Measurements from ENCODE around the gene PABPN1.

- no peak for TF ChIP-seq EP300 (IDR thresholded peaks at IDR 0.05; ENCODE audit: borderline replicate concordance)
- TF ChIP-seq YY1 (IDR thresholded peaks at IDR 0.05; ENCODE audit: low read depth) = no peak
- no peak for TF ChIP-seq USF1 (IDR thresholded peaks at IDR 0.05)
- no peak for TF ChIP-seq RAD21 (IDR thresholded peaks at IDR 0.05; ENCODE audit: low read depth)
- no peak for TF ChIP-seq MAX (IDR thresholded peaks at IDR 0.05)
- TF ChIP-seq CREB1 (IDR thresholded peaks at IDR 0.05; ENCODE audit: low read depth) = no peak
- TF ChIP-seq TAF1 (IDR thresholded peaks at IDR 0.05; ENCODE audit: low read depth) = no peak
- no peak for TF ChIP-seq REST (IDR thresholded peaks at IDR 0.05; ENCODE audit: low read depth)
- no peak for TF ChIP-seq CEBPB (IDR thresholded peaks at IDR 0.05)
- no peak for TF ChIP-seq TEAD4 (IDR thresholded peaks at IDR 0.05)
- TF ChIP-seq TCF12 (IDR thresholded peaks at IDR 0.05; ENCODE audit: low read depth) = no peak
- no peak for TF ChIP-seq ZBTB7A (IDR thresholded peaks at IDR 0.05; ENCODE audit: low read depth)
- TF ChIP-seq FOXM1 (IDR thresholded peaks at IDR 0.05; ENCODE audit: borderline replicate concordance, low read depth) = no peak
- TF ChIP-seq EGR1 (IDR thresholded peaks at IDR 0.05) = no peak
Observed at GRCh38 chr14:23322568-23323517, 1.6 kb downstream of the PABPN1 start.

Data from Ishikawa (cell line).